HG03469 (cell line): ENCODE measurements around the gene ZNF837.
"Not testable (repeated sequence)": the region's sequence is repeated elsewhere in the genome, so short reads cannot be mapped to it uniquely, and the experiment has no call there.

ENCODE experiments used
- ATAC-seq: cut with Tn5 transposase; IDR thresholded peaks from one replicate; pipeline ENCODE4 v1.9.1; 2021; ENCODE audit warnings: mild to moderate bottlenecking, moderate library complexity, moderate number of reproducible peaks; ENCODE audit not compliant: unreplicated experiment

Gene ZNF837

GRCh38 chr19:58351990-58352755, 28.7 kb downstream of the ZNF837 start:
- ATAC-seq: no peak

- ATAC-seq: no peak
Measured at GRCh38 chr19:58351558-58351878, 29.3 kb downstream of the ZNF837 start.

- no peak for ATAC-seq
Measured at GRCh38 chr19:58350871-58351557, 29.8 kb downstream of the ZNF837 start.

GRCh38 chr19:58350001-58350861, 30.6 kb downstream of the ZNF837 start:
- ATAC-seq: no peak

- ATAC-seq: no peak
Measured at GRCh38 chr19:58349590-58349989, 31.2 kb downstream of the ZNF837 start.

GRCh38 chr19:58348080-58348479, 32.8 kb downstream of the ZNF837 start:
- ATAC-seq: not testable (repeated sequence)

GRCh38 chr19:58346961-58347929, 33.6 kb downstream of the ZNF837 start:
- ATAC-seq: peak; percentile 68

GRCh38 chr19:58345558-58345957, 35.3 kb downstream of the ZNF837 start:
- ATAC-seq: no peak

- ATAC-seq: no peak
Measured at GRCh38 chr19:58338825-58339558, 41.8 kb downstream of the ZNF837 start.

GRCh38 chr19:58338336-58338735, 42.5 kb downstream of the ZNF837 start:
- ATAC-seq: no peak

- ATAC-seq: no peak
Measured at GRCh38 chr19:58336820-58337219, 44.0 kb downstream of the ZNF837 start.

GRCh38 chr19:58336216-58336615, 44.6 kb downstream of the ZNF837 start:
- no peak for ATAC-seq

- ATAC-seq: no peak
Measured at GRCh38 chr19:58335630-58336029, 45.2 kb downstream of the ZNF837 start.

- ATAC-seq: no peak
Measured at GRCh38 chr19:58334691-58335249, 46.1 kb downstream of the ZNF837 start.

- ATAC-seq: no peak
Measured at GRCh38 chr19:58332697-58333096, 48.1 kb downstream of the ZNF837 start.

- ATAC-seq: no peak
Measured at GRCh38 chr19:58330458-58330857, 50.4 kb downstream of the ZNF837 start.

GRCh38 chr19:58328999-58329398, 51.8 kb downstream of the ZNF837 start:
- ATAC-seq: no peak

- ATAC-seq: peak; percentile 65
Measured at GRCh38 chr19:58326914-58327726, 53.7 kb downstream of the ZNF837 start, which contains the start of gene ZSCAN22. TSS of gene ZSCAN22 (plus strand) at chr19:58326994. CDS start at chr19:58334803, 7,809 bp downstream.
